GM06990 (cell line): ENCODE results near the gene RBM38.

ENCODE experiments used
- DNase-seq: peaks from one replicate; pipeline ENCODE4 v3.0.0-alpha.2; 2011; ENCODE audit not compliant: insufficient read length; ENCODE audit errors: extremely low read depth
- H3K27me3 ChIP-seq: replicated peaks from 2 replicates; pipeline ENCODE4 v1.6.0; 2011; ENCODE audit warnings: low read length; ENCODE audit not compliant: control insufficient read depth, insufficient read depth
- H3K36me3 ChIP-seq: 2 replicates; pipeline ENCODE4 v1.5.1; 2011; ENCODE audit warnings: low read length; ENCODE audit not compliant: control insufficient read depth, insufficient read depth
- H3K4me3 ChIP-seq: replicated peaks from 2 replicates; pipeline ENCODE4 v1.5.1; 2011; ENCODE audit warnings: low read depth, mild to moderate bottlenecking, control low read depth, low read length
- CTCF ChIP-seq: IDR thresholded peaks from 2 replicates; pipeline ENCODE4 v1.5.1; 2011; ENCODE audit warnings: low read length, control low read depth, mild to moderate bottlenecking, inconsistent platforms; ENCODE audit not compliant: insufficient read depth, poor library complexity, severe bottlenecking

The RBM38 gene

GRCh38 chr20:57364451-57364850 lies 26.7 kb upstream of the RBM38 start:
- Histone ChIP-seq H3K36me3 (peaks cover 24% of the 10 kb centered on the region), H3K4me3 (no peak overlapping the region), H3K27me3 (no peaks in the 10 kb centered on the region)
- no peak for TF ChIP-seq CTCF
- no peak for DNase-seq

GRCh38 chr20:57369596-57369995 lies 21.6 kb upstream of the RBM38 start:
- no peak for DNase-seq
- H3K36me3 ChIP-seq: peaks cover 35% of the 10 kb centered on the region

DNA sequence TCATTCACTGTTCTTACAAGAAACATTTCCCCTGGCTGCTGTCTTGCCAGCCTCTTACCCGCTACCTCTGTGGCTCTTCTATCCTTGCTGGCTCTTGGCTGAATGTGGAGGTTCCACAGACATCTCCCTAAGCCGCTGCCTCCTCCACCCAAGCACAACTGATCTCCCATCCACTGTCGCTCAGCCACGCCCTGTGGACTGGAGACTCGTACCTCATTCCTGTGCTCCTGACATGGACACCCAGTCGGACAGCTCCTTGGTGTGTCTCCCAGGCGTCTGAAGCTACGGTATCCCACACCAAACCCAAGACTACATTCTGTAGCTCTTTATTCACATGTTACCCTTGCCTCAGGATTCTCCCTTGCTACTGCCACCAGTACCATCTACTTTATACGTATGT lies 20.9 kb upstream of the RBM38 start:
- no peaks in the 10 kb centered on the region for H3K27me3 ChIP-seq
- no peak overlapping the region for H3K4me3 ChIP-seq
- peaks cover 40% of the 10 kb centered on the region for H3K36me3 ChIP-seq
- DNase-seq: no peak
- no peak for TF ChIP-seq CTCF

More at GRCh38 chr20:57369596-57369995, 21.6 kb upstream of the RBM38 start:
- Histone ChIP-seq H3K4me3 (no peak overlapping the region), H3K27me3 (no peaks in the 10 kb centered on the region)
- no peak for TF ChIP-seq CTCF

DNA sequence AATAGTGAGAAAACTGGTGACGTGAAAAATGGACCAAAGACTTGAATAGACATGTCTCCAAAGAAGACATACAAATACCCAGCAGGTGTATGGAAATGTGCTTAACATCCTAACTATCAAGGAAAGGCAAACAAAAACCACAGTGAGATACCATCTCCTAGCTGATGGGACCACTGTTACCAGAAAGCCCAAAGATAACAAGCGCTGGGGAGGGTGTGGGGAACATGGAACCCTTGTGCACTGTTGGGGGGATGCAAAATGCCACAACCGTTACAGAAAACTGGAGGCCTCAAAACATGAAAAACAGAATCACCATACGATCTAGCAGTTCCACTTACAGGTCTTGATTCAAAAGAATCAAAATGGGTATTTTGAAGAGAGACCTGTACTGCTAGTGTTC lies 19.8 kb upstream of the RBM38 start:
- TF ChIP-seq CTCF: no peak
- H3K36me3 ChIP-seq: peaks cover 41% of the 10 kb centered on the region
- H3K4me3 ChIP-seq: no peak overlapping the region
- no peaks in the 10 kb centered on the region for H3K27me3 ChIP-seq
- no peak for DNase-seq

GRCh38 chr20:57372157-57372556 lies 19.0 kb upstream of the RBM38 start:
- peaks cover 38% of the 10 kb centered on the region for H3K36me3 ChIP-seq
- no peaks in the 10 kb centered on the region for H3K27me3 ChIP-seq
- H3K4me3 ChIP-seq: no peak overlapping the region
- no peak for DNase-seq
- no peak for TF ChIP-seq CTCF

DNA sequence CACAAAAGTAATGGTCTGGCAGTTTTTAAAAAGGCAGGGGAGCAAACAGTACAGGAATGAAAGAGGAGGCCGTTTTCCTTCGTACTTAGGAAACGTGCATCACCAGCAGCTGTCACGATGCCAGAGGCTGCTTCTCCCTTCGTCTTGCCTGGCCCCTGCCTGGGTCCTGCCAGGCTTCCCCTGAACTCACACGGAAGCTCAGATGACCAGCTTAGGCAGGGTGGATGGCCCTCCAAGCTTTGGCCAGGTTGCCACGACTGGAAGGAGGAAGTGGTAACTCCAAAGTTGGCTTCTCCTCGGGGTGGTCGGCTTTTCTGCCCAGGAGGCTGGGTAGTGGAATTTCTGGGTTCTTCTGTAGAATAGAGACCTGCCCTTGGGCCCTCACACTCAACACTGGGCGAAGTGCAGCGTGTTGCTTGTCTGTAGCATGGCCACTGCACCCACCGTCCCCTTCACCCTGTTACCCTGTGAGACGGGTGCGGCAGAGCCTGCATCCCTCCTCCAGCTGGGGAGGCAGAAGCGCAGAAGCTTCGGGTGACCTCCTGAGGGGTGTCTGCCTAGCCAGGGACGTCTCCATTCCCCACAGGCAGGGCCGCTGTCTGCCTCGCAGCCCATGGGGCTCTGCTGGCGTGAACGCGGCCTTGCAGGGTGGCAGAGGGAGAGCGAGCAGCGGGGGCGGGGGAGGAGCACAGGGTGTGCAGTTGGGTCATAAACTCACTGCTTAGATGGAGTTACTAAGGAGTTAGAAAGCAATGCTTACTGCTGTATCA lies 18.4 kb upstream of the RBM38 start:
- DNase-seq: no peak
- H3K36me3 ChIP-seq: peaks cover 36% of the 10 kb centered on the region
- H3K4me3 ChIP-seq: no peak overlapping the region
- no peak for TF ChIP-seq CTCF
- H3K27me3 ChIP-seq: no peaks in the 10 kb centered on the region
